Karpas-422 (cell line): ENCODE measurements around the gene YTHDF1. TPM values are rescaled to one million over a fixed set of nuclear protein-coding genes. Genes with fewer than 3 reads are reported as not detected.
A peak's percentile ranks its signal among the peaks of the same experiment; 100 is the strongest.

Source experiments
- DNase-seq: peaks from one replicate; pipeline ENCODE4 v3.0.0-alpha.2; 2015
- H2AFZ ChIP-seq: fragments of 200-600 bp; sonication (generic); 2 replicates; pipeline ENCODE4 v1.6.1; 2014; ENCODE audit warnings: antibody characterized with exemption, low read length, mixed read lengths
- H3K27ac ChIP-seq: fragments of 200-600 bp; sonication (generic); 2 replicates; pipeline ENCODE4 v1.5.1; 2014; ENCODE audit warnings: mild to moderate bottlenecking, low read length, moderate library complexity
- H3K27me3 ChIP-seq: fragments of 200-600 bp; sonication (generic); 2 replicates; pipeline ENCODE4 v1.6.1; 2014; ENCODE audit warnings: low read length, mixed read lengths
- H3K36me3 ChIP-seq: fragments of 200-600 bp; sonication (generic); 2 replicates; pipeline ENCODE4 v1.6.1; 2014; ENCODE audit warnings: low read length, mixed read lengths; ENCODE audit not compliant: insufficient read depth
- H3K4me1 ChIP-seq: fragments of 200-600 bp; sonication (generic); 2 replicates; pipeline ENCODE4 v1.6.1; 2014; ENCODE audit warnings: mild to moderate bottlenecking, low read length, mixed read lengths
- H3K4me2 ChIP-seq: fragments of 200-600 bp; sonication (generic); 2 replicates; pipeline ENCODE4 v1.6.1; 2014; ENCODE audit warnings: low read length, low read depth, mild to moderate bottlenecking; ENCODE audit not compliant: poor library complexity, severe bottlenecking
- H3K4me3 ChIP-seq: fragments of 200-600 bp; sonication (generic); 2 replicates; pipeline ENCODE4 v1.5.1; 2014; ENCODE audit warnings: mild to moderate bottlenecking, antibody characterized with exemption, low read length, mixed read lengths
- H3K79me2 ChIP-seq: fragments of 200-600 bp; sonication (generic); 2 replicates; pipeline ENCODE4 v1.6.1; 2014; ENCODE audit warnings: mild to moderate bottlenecking, low read length, mixed read lengths
- H3K9ac ChIP-seq: fragments of 200-600 bp; sonication (generic); 2 replicates; pipeline ENCODE4 v1.6.0; 2014; ENCODE audit warnings: low read length
- H3K9me2 ChIP-seq: fragments of 200-600 bp; sonication (generic), shearing (Covaris generic); replicated peaks from 2 replicates; pipeline ENCODE4 v1.6.0; 2014; ENCODE audit warnings: mild to moderate bottlenecking, low read length, moderate library complexity; ENCODE audit not compliant: insufficient read depth
- H3K9me3 ChIP-seq: fragments of 300-700, 200-600 bp; sonication (generic); 2 replicates; pipeline ENCODE4 v1.6.1; 2014; ENCODE audit warnings: low read length, mixed read lengths
- H4K20me1 ChIP-seq: fragments of 200-600 bp; sonication (generic); 2 replicates; pipeline ENCODE4 v1.6.1; 2014; ENCODE audit warnings: mild to moderate bottlenecking, antibody characterized with exemption, low read length, low read depth; ENCODE audit not compliant: insufficient read depth
- total RNA-seq: library from RNA; depleted of rRNA; stranded (reverse); fragments of >200 nt; shearing (Covaris generic); gene quantifications from 2 replicates; pipeline ENCODE4 v1.2.3, GENCODE V29; 2014; ENCODE audit warnings: low replicate concordance

The YTHDF1 gene
- total RNA-seq, 1 experiment from 2014 or later: 24.1 TPM

DNA sequence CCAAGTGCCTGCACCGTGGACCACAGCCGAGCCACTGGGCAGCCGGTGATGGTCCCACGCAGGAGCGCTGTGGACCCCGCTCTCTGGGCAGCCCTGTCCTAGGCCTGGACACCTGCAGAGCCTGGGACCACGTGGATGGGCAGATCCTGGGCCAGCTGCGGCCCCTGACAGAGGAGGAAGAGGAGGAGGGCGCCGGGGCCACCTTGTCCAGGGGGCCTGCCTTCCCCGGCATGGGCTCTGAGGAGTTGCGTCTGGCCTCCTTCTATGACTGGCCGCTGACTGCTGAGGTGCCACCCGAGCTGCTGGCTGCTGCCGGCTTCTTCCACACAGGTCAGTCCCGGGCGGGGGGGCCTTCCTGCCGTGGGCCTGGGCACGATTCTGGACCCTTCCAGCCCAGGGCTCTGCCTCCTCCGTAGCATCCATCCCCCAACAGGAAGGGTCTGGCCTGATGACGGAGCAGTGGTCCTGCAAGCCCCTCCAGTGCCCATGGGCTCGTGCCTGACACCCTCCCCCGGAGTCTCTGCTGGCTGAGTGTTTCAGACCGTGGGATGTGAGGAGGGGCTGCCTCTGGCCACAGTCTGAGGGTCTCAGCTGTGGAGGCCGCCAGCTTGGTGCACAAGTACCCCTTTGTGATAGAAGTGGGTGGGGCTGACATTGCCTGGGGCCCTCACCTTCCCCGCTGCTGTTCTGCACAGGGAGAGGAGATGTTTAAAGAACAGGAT is 20.3 kb upstream of the YTHDF1 start:
- no peaks in the 10 kb centered on the region for H3K9me3 ChIP-seq
- 0 out of 2 replicates have a peak overlapping the region, but pooled peaks have one; percentile 60 for H3K9ac ChIP-seq
- H3K27me3 ChIP-seq: no peaks in the 10 kb centered on the region
- no peaks in the 10 kb centered on the region for H3K36me3 ChIP-seq
- H4K20me1 ChIP-seq: no peaks in the 10 kb centered on the region
- H3K4me3 ChIP-seq: no peak overlapping the region
- H3K27ac ChIP-seq: no peak overlapping the region
- no peaks in the 10 kb centered on the region for H3K9me2 ChIP-seq
- peaks cover 20% of the 10 kb centered on the region for H3K4me1 ChIP-seq
- no peak overlapping the region for H2AFZ ChIP-seq
- H3K4me2 ChIP-seq: no peak overlapping the region
- H3K79me2 ChIP-seq: no peaks in the 10 kb centered on the region
- DNase-seq: no peak

GRCh38 chr20:63235399-63235983 is 19.6 kb upstream of the YTHDF1 start, which contains the start of gene BIRC7:
Gene BIRC7 (plus strand): TSS chr20:63235905. CDS start chr20:63236097, 192 bp downstream.
- Histone ChIP-seq H3K9me2 (no peaks in the 10 kb centered on the region), H3K79me2 (no peaks in the 10 kb centered on the region), H3K9me3 (no peaks in the 10 kb centered on the region), H3K27ac (no peak within 1 kb of the TSS), H3K4me2 (peak within 1 kb of the TSS; percentile 31), H3K4me3 (no peak within 1 kb of the TSS; the same call in 1 of the 2 replicates), H3K9ac (peak within 1 kb of the TSS; percentile 60), H3K4me1 (peaks cover 20% of the 10 kb centered on the region), H3K27me3 (no peaks in the 10 kb centered on the region), H3K36me3 (no peaks in the 10 kb centered on the region), H2AFZ (no peak within 1 kb of the TSS; the same call in 1 of the 2 replicates), H4K20me1 (no peaks in the 10 kb centered on the region)
- DNase-seq: peak; percentile 68

DNA sequence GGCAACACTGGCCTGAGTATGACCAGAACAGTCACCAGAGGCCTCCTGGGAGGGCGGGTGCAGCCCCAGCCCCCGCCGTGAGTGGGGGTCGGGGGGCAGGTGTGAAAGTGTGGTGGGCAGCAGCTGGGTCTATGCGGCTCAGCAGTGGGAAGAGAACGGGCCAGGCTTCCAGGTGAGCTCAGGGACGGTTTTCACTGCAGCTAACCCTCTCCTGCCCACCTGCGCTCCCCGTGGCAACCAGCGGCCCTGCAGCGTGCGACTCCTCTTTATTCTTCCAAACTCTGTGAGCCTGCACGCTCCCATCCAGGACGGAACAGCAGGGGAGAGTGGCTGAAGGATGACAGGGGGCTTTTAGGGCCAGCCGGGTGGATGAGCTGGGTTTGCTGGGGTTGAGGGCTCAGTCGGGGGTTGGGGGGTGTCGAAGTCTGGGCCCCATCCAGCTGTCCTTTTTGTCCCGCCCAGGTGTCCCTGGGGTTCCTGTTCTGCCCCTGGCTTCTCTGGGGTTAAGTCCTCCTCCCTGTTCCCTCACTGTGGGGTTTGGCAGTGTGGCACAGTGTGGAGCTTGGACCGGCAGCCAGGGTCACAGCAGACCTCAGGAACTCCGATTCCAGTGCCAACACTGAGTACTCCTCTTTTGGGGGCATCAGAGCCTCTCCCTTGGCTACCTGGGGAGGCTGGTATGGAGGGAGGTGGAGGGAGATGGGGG is 18.9 kb upstream of the YTHDF1 start:
- H3K79me2 ChIP-seq: no peaks in the 10 kb centered on the region
- H3K4me2 ChIP-seq: no peak overlapping the region
- no peaks in the 10 kb centered on the region for H3K9me2 ChIP-seq
- no peak overlapping the region for H3K9ac ChIP-seq
- peak; percentile 69 for DNase-seq
- no peak overlapping the region for H3K27ac ChIP-seq
- H3K4me3 ChIP-seq: no peak overlapping the region
- no peaks in the 10 kb centered on the region for H3K27me3 ChIP-seq
- H3K4me1 ChIP-seq: peaks cover 20% of the 10 kb centered on the region
- no peaks in the 10 kb centered on the region for H3K9me3 ChIP-seq
- H3K36me3 ChIP-seq: no peaks in the 10 kb centered on the region
- no peak overlapping the region for H2AFZ ChIP-seq
- H4K20me1 ChIP-seq: no peaks in the 10 kb centered on the region

DNA sequence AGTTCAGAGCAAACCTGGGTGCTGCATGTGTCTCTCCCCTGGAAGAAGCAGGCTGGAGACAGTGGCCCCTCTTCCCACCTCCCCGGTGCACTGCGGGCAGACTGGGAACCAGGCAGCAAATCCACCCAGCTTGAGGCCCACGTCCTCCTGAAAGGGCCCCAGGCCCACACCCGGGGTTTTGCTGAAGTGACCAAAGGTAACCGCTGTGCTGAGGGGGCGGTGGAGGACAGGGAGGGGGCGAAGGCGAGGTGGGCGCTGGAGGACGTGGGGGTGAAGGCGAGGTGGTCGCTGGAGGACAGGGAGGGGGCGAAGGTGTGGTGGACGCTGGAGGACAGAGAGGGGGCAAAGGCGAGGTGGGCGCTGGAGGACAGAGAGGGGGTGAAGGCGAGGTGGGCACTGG is 18.0 kb upstream of the YTHDF1 start:
- no peak for DNase-seq
- Histone ChIP-seq H2AFZ (no peak overlapping the region), H3K9me3 (no peaks in the 10 kb centered on the region), H4K20me1 (no peaks in the 10 kb centered on the region), H3K4me3 (no peak overlapping the region), H3K27me3 (no peaks in the 10 kb centered on the region), H3K9ac (no peak overlapping the region), H3K4me1 (peaks cover 20% of the 10 kb centered on the region), H3K79me2 (no peaks in the 10 kb centered on the region), H3K27ac (no peak overlapping the region), H3K4me2 (no peak overlapping the region), H3K36me3 (no peaks in the 10 kb centered on the region), H3K9me2 (no peaks in the 10 kb centered on the region)

GRCh38 chr20:63233061-63233344 is 17.1 kb upstream of the YTHDF1 start:
- no peaks in the 10 kb centered on the region for H3K79me2 ChIP-seq
- H3K9ac ChIP-seq: no peak overlapping the region
- peaks cover 12% of the 10 kb centered on the region for H3K4me1 ChIP-seq
- H3K9me3 ChIP-seq: no peaks in the 10 kb centered on the region
- no peaks in the 10 kb centered on the region for H3K36me3 ChIP-seq
- no peak for DNase-seq
- H3K4me2 ChIP-seq: no peak overlapping the region
- H3K9me2 ChIP-seq: no peaks in the 10 kb centered on the region
- no peaks in the 10 kb centered on the region for H4K20me1 ChIP-seq
- no peaks in the 10 kb centered on the region for H3K27me3 ChIP-seq
- H3K4me3 ChIP-seq: no peak overlapping the region
- H2AFZ ChIP-seq: no peak overlapping the region
- H3K27ac ChIP-seq: no peak overlapping the region

- Histone ChIP-seq H3K4me2 (no peak overlapping the region), H3K27ac (no peak overlapping the region), H4K20me1 (no peaks in the 10 kb centered on the region), H3K9me3 (no peaks in the 10 kb centered on the region), H3K27me3 (no peaks in the 10 kb centered on the region), H3K4me3 (no peak overlapping the region), H2AFZ (no peak overlapping the region), H3K9ac (no peak overlapping the region), H3K79me2 (no peaks in the 10 kb centered on the region), H3K4me1 (peaks cover 10% of the 10 kb centered on the region), H3K36me3 (no peaks in the 10 kb centered on the region), H3K9me2 (no peaks in the 10 kb centered on the region)
- no peak for DNase-seq
Measured at GRCh38 chr20:63232235-63233060, 16.5 kb upstream of the YTHDF1 start.

- no peaks in the 10 kb centered on the region for H3K27me3 ChIP-seq
- no peaks in the 10 kb centered on the region for H3K9me3 ChIP-seq
- no peak overlapping the region for H3K4me3 ChIP-seq
- H3K36me3 ChIP-seq: no peaks in the 10 kb centered on the region
- no peak overlapping the region for H2AFZ ChIP-seq
- H3K4me2 ChIP-seq: no peak overlapping the region
- H3K4me1 ChIP-seq: peaks cover 9% of the 10 kb centered on the region
- DNase-seq: no peak
- no peak overlapping the region for H3K9ac ChIP-seq
- H4K20me1 ChIP-seq: no peaks in the 10 kb centered on the region
- H3K27ac ChIP-seq: no peak overlapping the region
- no peaks in the 10 kb centered on the region for H3K79me2 ChIP-seq
- H3K9me2 ChIP-seq: no peaks in the 10 kb centered on the region
Measured at GRCh38 chr20:63230800-63231268, 14.9 kb upstream of the YTHDF1 start.

DNA sequence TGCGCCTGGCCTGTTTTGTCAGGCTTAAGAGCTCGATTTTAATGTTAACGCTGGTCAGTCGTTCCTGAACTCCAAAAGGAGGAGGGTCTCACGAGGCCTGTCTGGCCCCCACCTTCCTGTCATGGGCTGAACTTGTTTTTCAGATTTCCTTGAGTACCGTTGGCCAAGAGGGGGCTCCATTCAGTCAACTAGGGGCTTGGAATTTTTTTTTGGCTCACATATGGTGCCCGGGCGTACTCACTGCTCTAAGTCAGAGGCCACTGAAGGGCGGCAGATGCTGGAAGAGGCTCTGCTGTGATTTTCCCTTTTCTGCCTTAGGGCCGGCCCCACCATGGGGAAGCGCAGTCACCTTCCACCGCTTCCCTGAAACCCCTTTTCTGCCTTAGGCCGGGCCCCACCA is 12.9 kb upstream of the YTHDF1 start:
- H3K9me2 ChIP-seq: no peaks in the 10 kb centered on the region
- no peak for DNase-seq
- H3K9me3 ChIP-seq: no peaks in the 10 kb centered on the region
- no peaks in the 10 kb centered on the region for H3K4me1 ChIP-seq
- no peak overlapping the region for H3K27ac ChIP-seq
- no peaks in the 10 kb centered on the region for H3K36me3 ChIP-seq
- H3K4me2 ChIP-seq: no peak overlapping the region
- H3K27me3 ChIP-seq: no peaks in the 10 kb centered on the region
- no peaks in the 10 kb centered on the region for H3K79me2 ChIP-seq
- H3K4me3 ChIP-seq: no peak overlapping the region
- no peak overlapping the region for H2AFZ ChIP-seq
- no peak overlapping the region for H3K9ac ChIP-seq
- H4K20me1 ChIP-seq: no peaks in the 10 kb centered on the region
